ENCODE measurements around the gene CD180. TPM values are rescaled to one million over a fixed set of nuclear protein-coding genes. Genes with fewer than 3 reads are reported as not detected.

CD180 gene
- total and polyA plus RNA-seq, 9 of the 15 experiments (the other 6 are each of a cell fraction or from before 2014, with no cell fraction given): 0.01 to 0.07 TPM; not detected in 7

DNA sequence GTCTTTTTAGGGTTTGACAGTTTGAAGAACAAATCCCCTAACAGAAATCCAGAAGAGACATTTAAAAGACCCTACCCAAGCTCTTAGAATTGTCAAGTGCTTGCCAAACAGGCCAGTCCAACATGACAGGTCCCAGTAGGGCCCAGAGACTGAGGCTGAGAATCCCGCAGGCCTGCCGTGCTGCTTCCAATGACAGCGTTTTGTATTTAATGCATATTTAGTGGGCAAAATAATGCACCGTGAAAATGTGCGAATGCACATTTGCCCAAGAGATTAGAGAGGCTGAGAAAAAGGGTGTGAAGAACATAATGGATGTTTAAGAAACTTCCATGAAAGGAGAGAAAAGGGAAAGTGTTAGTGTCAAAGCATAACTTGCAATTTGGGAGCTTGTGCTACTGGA is 57.6 kb downstream of the CD180 start:
- no TSS peak for BruUV-seq (replicated peaks)
- no peak overlapping the region for H3K9ac ChIP-seq (ENCODE audit: insufficient read depth in 1 of 2, low read depth in 2 of 2, low read length in 2 of 2)
- H3K36me3 ChIP-seq (ENCODE audit: control insufficient read depth, insufficient read depth, low read length): peaks cover 15% of the 10 kb centered on the region; the same call in 2 of the 3 replicates
- no peak overlapping the region for H3K4me2 ChIP-seq (ENCODE audit: insufficient read depth, low read length)
- WGBS (ENCODE audit: insufficient coverage, low coverage, missing lambda C conversion rate): 87% methylated on average over 5 of the region's 5 CpGs
- CTCF ChIA-PET (ENCODE audit: low intra/inter-chr PET ratio): no interaction called here
- H3K4me1 ChIP-seq (replicated peaks in 1 of 2; ENCODE audit: control insufficient read depth in 2 of 2, insufficient read depth in 2 of 2, low read length in 2 of 2): peaks cover 0 to 3% of the 10 kb centered on the region in 2 experiments; a peak in 1 of 5 replicates
- intact Hi-C loops (cut with micrococcal nuclease) (no loop called here), in situ Hi-C loops (cut with MboI) (no loop called here)
- H3K27ac ChIP-seq (ENCODE audit: extremely low read depth, low read depth, low read length): no peak overlapping the region
- no peak overlapping the region for H3K4me3 ChIP-seq
- H4K20me1 ChIP-seq (replicated peaks; ENCODE audit: control insufficient read depth, insufficient read depth, low read length): no peaks in the 10 kb centered on the region
- H2AFZ ChIP-seq (ENCODE audit: low read depth, low read length): no peak overlapping the region
- POLR2A ChIA-PET: interaction anchor here (1.3 kb wide), 1 partner anchor 10 kb away, joined by 4 read pairs; no protein-coding TSS in a partner anchor
- H3K9me1 ChIP-seq (ENCODE audit: control insufficient read depth, insufficient read depth, low read length): no peaks in the 10 kb centered on the region
- no peaks in the 10 kb centered on the region for H3K9me3 ChIP-seq (replicated peaks; ENCODE audit: control insufficient read depth, insufficient read depth, low read depth, low read length)
- H3K27me3 ChIP-seq (ENCODE audit: control insufficient read depth in 2 of 2, insufficient read depth in 2 of 2, low read length in 2 of 2): no peaks in the 10 kb centered on the region
- DNase-seq (ENCODE audit: extremely low read depth in 1 of 4, low spot score in 3 of 4) (no peak), FAIRE-seq (no peak), ATAC-seq (no peak)
- no peaks in the 10 kb centered on the region for H3K79me2 ChIP-seq (ENCODE audit: control insufficient read depth, insufficient read depth, low read length)
- TF ChIP-seq, protein P1, sequence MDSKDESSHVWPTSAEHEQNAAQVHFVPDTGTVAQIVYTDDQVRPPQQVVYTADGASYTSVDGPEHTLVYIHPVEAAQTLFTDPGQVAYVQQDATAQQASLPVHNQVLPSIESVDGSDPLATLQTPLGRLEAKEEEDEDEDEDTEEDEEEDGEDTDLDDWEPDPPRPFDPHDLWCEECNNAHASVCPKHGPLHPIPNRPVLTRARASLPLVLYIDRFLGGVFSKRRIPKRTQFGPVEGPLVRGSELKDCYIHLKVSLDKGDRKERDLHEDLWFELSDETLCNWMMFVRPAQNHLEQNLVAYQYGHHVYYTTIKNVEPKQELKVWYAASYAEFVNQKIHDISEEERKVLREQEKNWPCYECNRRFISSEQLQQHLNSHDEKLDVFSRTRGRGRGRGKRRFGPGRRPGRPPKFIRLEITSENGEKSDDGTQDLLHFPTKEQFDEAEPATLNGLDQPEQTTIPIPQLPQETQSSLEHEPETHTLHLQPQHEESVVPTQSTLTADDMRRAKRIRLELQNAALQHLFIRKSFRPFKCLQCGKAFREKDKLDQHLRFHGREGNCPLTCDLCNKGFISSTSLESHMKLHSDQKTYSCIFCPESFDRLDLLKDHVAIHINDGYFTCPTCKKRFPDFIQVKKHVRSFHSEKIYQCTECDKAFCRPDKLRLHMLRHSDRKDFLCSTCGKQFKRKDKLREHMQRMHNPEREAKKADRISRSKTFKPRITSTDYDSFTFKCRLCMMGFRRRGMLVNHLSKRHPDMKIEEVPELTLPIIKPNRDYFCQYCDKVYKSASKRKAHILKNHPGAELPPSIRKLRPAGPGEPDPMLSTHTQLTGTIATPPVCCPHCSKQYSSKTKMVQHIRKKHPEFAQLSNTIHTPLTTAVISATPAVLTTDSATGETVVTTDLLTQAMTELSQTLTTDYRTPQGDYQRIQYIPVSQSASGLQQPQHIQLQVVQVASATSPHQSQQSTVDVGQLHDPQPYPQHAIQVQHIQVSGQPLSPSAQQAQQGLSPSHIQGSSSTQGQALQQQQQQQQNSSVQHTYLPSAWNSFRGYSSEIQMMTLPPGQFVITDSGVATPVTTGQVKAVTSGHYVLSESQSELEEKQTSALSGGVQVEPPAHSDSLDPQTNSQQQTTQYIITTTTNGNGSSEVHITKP (IDR thresholded peaks at IDR 0.05; ENCODE audit: partially characterized antibody): no peak
- TF ChIP-seq, protein P2, sequence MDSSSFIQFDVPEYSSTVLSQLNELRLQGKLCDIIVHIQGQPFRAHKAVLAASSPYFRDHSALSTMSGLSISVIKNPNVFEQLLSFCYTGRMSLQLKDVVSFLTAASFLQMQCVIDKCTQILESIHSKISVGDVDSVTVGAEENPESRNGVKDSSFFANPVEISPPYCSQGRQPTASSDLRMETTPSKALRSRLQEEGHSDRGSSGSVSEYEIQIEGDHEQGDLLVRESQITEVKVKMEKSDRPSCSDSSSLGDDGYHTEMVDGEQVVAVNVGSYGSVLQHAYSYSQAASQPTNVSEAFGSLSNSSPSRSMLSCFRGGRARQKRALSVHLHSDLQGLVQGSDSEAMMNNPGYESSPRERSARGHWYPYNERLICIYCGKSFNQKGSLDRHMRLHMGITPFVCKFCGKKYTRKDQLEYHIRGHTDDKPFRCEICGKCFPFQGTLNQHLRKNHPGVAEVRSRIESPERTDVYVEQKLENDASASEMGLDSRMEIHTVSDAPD (CRISPR knock-in tag; IDR thresholded peaks at IDR 0.05): no peak
- TF ChIP-seq, protein P3, sequence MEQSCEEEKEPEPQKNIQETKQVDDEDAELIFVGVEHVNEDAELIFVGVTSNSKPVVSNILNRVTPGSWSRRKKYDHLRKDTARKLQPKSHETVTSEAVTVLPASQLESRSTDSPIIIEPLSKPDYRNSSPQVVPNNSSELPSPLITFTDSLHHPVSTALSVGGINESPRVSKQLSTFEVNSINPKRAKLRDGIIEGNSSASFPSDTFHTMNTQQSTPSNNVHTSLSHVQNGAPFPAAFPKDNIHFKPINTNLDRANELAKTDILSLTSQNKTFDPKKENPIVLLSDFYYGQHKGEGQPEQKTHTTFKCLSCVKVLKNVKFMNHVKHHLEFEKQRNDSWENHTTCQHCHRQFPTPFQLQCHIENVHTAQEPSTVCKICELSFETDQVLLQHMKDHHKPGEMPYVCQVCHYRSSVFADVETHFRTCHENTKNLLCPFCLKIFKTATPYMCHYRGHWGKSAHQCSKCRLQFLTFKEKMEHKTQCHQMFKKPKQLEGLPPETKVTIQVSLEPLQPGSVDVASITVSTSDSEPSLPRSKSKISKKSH (CRISPR knock-in tag; IDR thresholded peaks at IDR 0.05): no peak

Data from K562 (cell line).